Breast epithelium (tissue), 4 donors: ENCODE data around the gene IL32. TPM values are rescaled to one million over a fixed set of nuclear protein-coding genes. Genes with fewer than 3 reads are reported as not detected.

Experiments used
- DNase-seq, 2 donors: peaks; one replicate each; pipeline ENCODE4 v3.0.0-alpha.2; 2019; ENCODE audit warnings: low spot score in 2 of 2
- H3K27ac ChIP-seq, 2 donors: fragments of 200-600 bp; sonication (generic) in 1 of 2; one replicate each; pipeline ENCODE4 v1.5.1; 2016 to 2019; ENCODE audit warnings: mild to moderate bottlenecking in 1 of 2
- H3K27me3 ChIP-seq, 2 donors: fragments of 200-600 bp; sonication (generic) in 1 of 2; one replicate each; pipeline versions ENCODE4 v1.5.1 to v1.6.0; 2017 to 2019; ENCODE audit warnings: control low read depth in 1 of 2, mild to moderate bottlenecking in 1 of 2
- H3K36me3 ChIP-seq: fragments of 200-600 bp; one replicate; pipeline ENCODE4 v1.5.1; 2019
- H3K4me1 ChIP-seq, 2 donors: fragments of 200-600 bp; sonication (generic); one replicate each; pipeline ENCODE4 v1.5.1; 2016 to 2019; ENCODE audit warnings: control low read depth in 1 of 2
- H3K4me3 ChIP-seq, 3 donors: fragments of 200-600 bp; sonication (generic); 1 replicate in 2 of 3; 2 replicates in 1 of 3; pipeline ENCODE4 v1.5.1; 2016 to 2019; ENCODE audit warnings: mild to moderate bottlenecking in 3 of 3, moderate library complexity in 2 of 3
- H3K9me3 ChIP-seq, 2 donors: fragments of 200-600 bp; sonication (generic) in 1 of 2; one replicate each; pipeline ENCODE4 v1.5.1; 2016 to 2019; ENCODE audit warnings: control low read depth in 1 of 2
- CTCF ChIP-seq, 3 donors: fragments of 450-650 bp; IDR thresholded peaks; one replicate each; pipeline ENCODE4 v1.5.1; 2016 to 2017; ENCODE audit warnings: antibody characterized with exemption in 3 of 3, mild to moderate bottlenecking in 3 of 3, moderate library complexity in 3 of 3
- POLR2A ChIP-seq: fragments of 450-650 bp; IDR thresholded peaks from one replicate; pipeline ENCODE4 v1.6.1; 2016; ENCODE audit warnings: antibody characterized with exemption, mild to moderate bottlenecking, moderate library complexity
- POLR2AphosphoS5 ChIP-seq, 3 donors: sonication (generic); formaldehyde crosslinking; IDR thresholded peaks; one replicate each; pipeline ENCODE4 v1.6.1; 2017; ENCODE audit warnings: antibody characterized with exemption in 3 of 3
- intact Hi-C: fragments of 100-400 bp; cut with DNase I; formaldehyde crosslinking; loops from one replicate; pipeline ENCODE4 v1.15.1; 2023; ENCODE audit warnings: low total_unique reads
- total RNA-seq, 3 donors: library from RNA; depleted of rRNA; stranded (reverse); fragments of >200 nt; gene quantifications; one replicate each; pipeline ENCODE4 v1.1.0, GENCODE V29; 2016

Gene IL32
- total RNA-seq, 3 donors from 2014 or later = 9.1 to 17.0 (median 12.0) TPM

- peak overlapping the region; percentile 68 to 88 (median 70) for H3K4me3 ChIP-seq
- TF ChIP-seq CTCF (IDR thresholded peaks at IDR 0.05) (no peak), POLR2AphosphoS5 (IDR thresholded peaks at IDR 0.05) (no peak), POLR2A (no peak)
- no peaks in the 10 kb centered on the region for H3K36me3 ChIP-seq
- peaks cover 3 to 5% of the 10 kb centered on the region in 2 donors for H3K27me3 ChIP-seq
- H3K9me3 ChIP-seq = no peaks in the 10 kb centered on the region
- H3K4me1 ChIP-seq = peaks cover 15 to 16% of the 10 kb centered on the region in 2 donors
- intact Hi-C loops = no loop called here
- no peak for DNase-seq
- peak overlapping the region; percentile 96 to 98 for H3K27ac ChIP-seq
These were observed 42.6 kb upstream of the IL32 start for GRCh38 chr16:3022684-3023414.

- Histone ChIP-seq H3K27ac (peak overlapping the region; percentile 96 to 98), H3K4me1 (peaks cover 15 to 16% of the 10 kb centered on the region in 2 donors), H3K9me3 (no peaks in the 10 kb centered on the region), H3K36me3 (no peaks in the 10 kb centered on the region), H3K4me3 (peak overlapping the region; percentile 68 to 88 (median 70)), H3K27me3 (no peaks in the 10 kb centered on the region)
- DNase-seq = peak in 1 of 2 donors; percentile 60
- intact Hi-C loops = no loop called here
- no peak for TF ChIP-seq POLR2AphosphoS5 (IDR thresholded peaks at IDR 0.05)
These were observed 42.1 kb upstream of the IL32 start for GRCh38 chr16:3023415-3023668.

- peak within 1 kb of the TSS; percentile 68 to 88 (median 70) for H3K4me3 ChIP-seq
- DNase-seq = peak; percentile 97 to 98
- intact Hi-C loops = no loop called here
- peak within 1 kb of the TSS; percentile 96 to 98 for H3K27ac ChIP-seq
- TF ChIP-seq CTCF (IDR thresholded peaks at IDR 0.05) = no peak
- TF ChIP-seq POLR2A = peak; percentile 74
- TF ChIP-seq POLR2AphosphoS5 (IDR thresholded peaks at IDR 0.05) = peak; percentile 91 to 96 (median 93)
- no peaks in the 10 kb centered on the region for H3K36me3 ChIP-seq
- no peaks in the 10 kb centered on the region for H3K9me3 ChIP-seq
- peaks cover 15 to 16% of the 10 kb centered on the region in 2 donors for H3K4me1 ChIP-seq
- H3K27me3 ChIP-seq = no peaks in the 10 kb centered on the region
These were observed 41.6 kb upstream of the IL32 start, which contains the start of the genes HCFC1R1 and THOC6 for GRCh38 chr16:3023669-3024478. Gene HCFC1R1 (minus strand): TSS chr16:3023942. CDS start chr16:3023941, 1 bp downstream. Gene THOC6 (plus strand): TSS chr16:3024035. CDS start chr16:3024327, 292 bp downstream.

GRCh38 chr16:3025032-3026002, 40.1 kb upstream of the IL32 start:
- TF ChIP-seq POLR2AphosphoS5 (IDR thresholded peaks at IDR 0.05) = no peak
- no peak for TF ChIP-seq POLR2A
- TF ChIP-seq CTCF (IDR thresholded peaks at IDR 0.05) = no peak
- no peaks in the 10 kb centered on the region for H3K9me3 ChIP-seq
- H3K36me3 ChIP-seq = no peaks in the 10 kb centered on the region
- no peak overlapping the region for H3K4me3 ChIP-seq
- H3K27ac ChIP-seq = no peak overlapping the region
- DNase-seq = no peak
- intact Hi-C loops = no loop called here
- H3K4me1 ChIP-seq = peaks cover 15 to 16% of the 10 kb centered on the region in 2 donors
- no peaks in the 10 kb centered on the region for H3K27me3 ChIP-seq

GRCh38 chr16:3026003-3026378, 39.4 kb upstream of the IL32 start:
- Histone ChIP-seq H3K27ac (no peak overlapping the region), H3K4me1 (peaks cover 15 to 16% of the 10 kb centered on the region in 2 donors), H3K27me3 (no peaks in the 10 kb centered on the region), H3K4me3 (no peak overlapping the region), H3K36me3 (no peaks in the 10 kb centered on the region), H3K9me3 (no peaks in the 10 kb centered on the region)
- intact Hi-C loops = no loop called here
- TF ChIP-seq CTCF (IDR thresholded peaks at IDR 0.05) (no peak), POLR2A (no peak), POLR2AphosphoS5 (IDR thresholded peaks at IDR 0.05) (no peak)
- no peak for DNase-seq
